Heart right ventricle (tissue), 16 donors: ENCODE measurements around the gene PHC2. TPM values are rescaled to one million over a fixed set of nuclear protein-coding genes. Genes with fewer than 3 reads are reported as not detected.

Experiments
- ATAC-seq, 8 donors: fragments of 200-7000 bp; cut with Tn5 transposase; one replicate each; pipeline ENCODE4 v1.9.1; 2020; ENCODE audit warnings: mild to moderate bottlenecking in 8 of 8, moderate library complexity in 8 of 8, moderate number of reproducible peaks in 1 of 8
- DNase-seq, 2 donors: peaks; one replicate each; pipeline ENCODE4 v3.0.0-alpha.2; 2020
- H3K27ac ChIP-seq, 10 donors: fragments of 200-600 bp; sonication (generic) in 2 of 10; one replicate each; pipeline versions ENCODE4 v1.5.0 to v1.8.0; 2020 to 2022; ENCODE audit warnings: mild to moderate bottlenecking in 3 of 10
- H3K27me3 ChIP-seq, 7 donors: fragments of 200-600 bp; one replicate each; pipeline ENCODE4 v1.8.0; 2021 to 2022; ENCODE audit warnings: mild to moderate bottlenecking in 2 of 7
- H3K36me3 ChIP-seq, 9 donors: fragments of 200-600 bp; sonication (generic) in 1 of 9; one replicate each; pipeline versions ENCODE4 v1.5.0 to v1.8.0; 2020 to 2022; ENCODE audit warnings: mild to moderate bottlenecking in 2 of 9
- H3K4me1 ChIP-seq, 9 donors: fragments of 200-600 bp; sonication (generic) in 1 of 9; one replicate each; pipeline versions ENCODE4 v1.5.0 to v1.8.0; 2020 to 2022; ENCODE audit warnings: mild to moderate bottlenecking in 4 of 9
- H3K4me3 ChIP-seq, 10 donors: fragments of 200-600 bp; sonication (generic) in 2 of 10; one replicate each; pipeline versions ENCODE4 v1.5.0 to v1.8.0; 2020 to 2022; ENCODE audit warnings: mild to moderate bottlenecking in 7 of 10, moderate library complexity in 2 of 10
- H3K9me3 ChIP-seq, 11 donors: fragments of 200-600 bp in 10 of 11; sonication (generic) in 2 of 11; one replicate each; pipeline versions ENCODE4 v1.5.0 to v1.8.0; 2013 to 2022; ENCODE audit warnings: mild to moderate bottlenecking in 2 of 11, control low read depth in 1 of 11, moderate library complexity in 1 of 11
- WGBS, 2 donors: extraction: QIAGEN DNeasy Blood & Tissue Kit; methylation state at CpG; one replicate each; pipeline ENCODE4 v1.1.7; 2013; ENCODE audit warnings: inconsistent platforms in 1 of 2; 5-methylcytosine and 5-hydroxymethylcytosine counted together
- intact Hi-C, 10 donors: fragments of 100-400 bp; cut with DNase I; formaldehyde crosslinking; loops; one replicate each; pipeline versions ENCODE4 v1.11.1 to v1.14.2; 2022
- polyA plus RNA-seq, 2 donors: library from polyadenylated mRNA; stranded (reverse); fragments of 200-250 nt; gene quantifications; one replicate each; pipeline ENCODE4 v1.2.3, GENCODE V29; 2013
- total RNA-seq, 10 donors: library from RNA; stranded (reverse); fragmentation: NEBNext Ultra II Directional in 3 of 10; extraction: Animal tissue kit (Norgen Biotek cat#: 25700) in 3 of 10; gene quantifications; one replicate each; pipeline versions ENCODE4 v1.2.1 to v1.2.4, GENCODE V29; 2021 to 2023
- TF ChIP-seq, protein P1 (sequence below), 9 donors: fragments of 200-600 bp; sonication (generic) in 2 of 9; IDR thresholded peaks; one replicate each; pipeline versions ENCODE4 v1.5.0 to v1.8.0; 2021 to 2022; ENCODE audit warnings: antibody characterized with exemption in 9 of 9, mild to moderate bottlenecking in 5 of 9, moderate library complexity in 1 of 9
- donor health status: Arrhythmogenic right ventricular cardiomyopathy.
- donor health status: ischemic (EF 13 %, LVEDD 7.1; RV severe dilation, severe dysfunction).
- donor health status: healthy with polysubstance abuse.
- donor health status: DM: no; HTN: yes; CAD: no.
- donor health status: DM: no; HTN: no; CAD: no.
- donor health status: ischemic (EF 25% LVEDD 6.9; RV normal size, moderate dysfunction).
- donor health status: ischemic (EF 25% LVEDD 5.7; RV mildly dilated, moderate dysfunction).
- donor health status: healthy.
- donor health status: DM: yes; HTN: yes; CAD: no.
- donor health status: Ischemic cardiomyopathy.
- donor health status: ischemic (EF 35%, LVEDD 5.7; RV mildly dilated, moderate dysfunction).
- donor health status: nonischemic (EF 11% LVEDD 7.7; RV severe dilation, severe dysfunction).
- donor health status: DM: yes; HTN: yes; CAD: no.
- donor health status: PGD.
- donor health status: ischemic (EF 29% LVEDD 5.4; RV normal size, mild dysfunction).
- donor health status: nonischemic (EF 23%, LVEDD 6.1; RV moderate dilation, normal function).

Gene PHC2
- total and polyA plus RNA-seq, 12 donors: 81.2 to 136 (median 99.3) TPM

DNA sequence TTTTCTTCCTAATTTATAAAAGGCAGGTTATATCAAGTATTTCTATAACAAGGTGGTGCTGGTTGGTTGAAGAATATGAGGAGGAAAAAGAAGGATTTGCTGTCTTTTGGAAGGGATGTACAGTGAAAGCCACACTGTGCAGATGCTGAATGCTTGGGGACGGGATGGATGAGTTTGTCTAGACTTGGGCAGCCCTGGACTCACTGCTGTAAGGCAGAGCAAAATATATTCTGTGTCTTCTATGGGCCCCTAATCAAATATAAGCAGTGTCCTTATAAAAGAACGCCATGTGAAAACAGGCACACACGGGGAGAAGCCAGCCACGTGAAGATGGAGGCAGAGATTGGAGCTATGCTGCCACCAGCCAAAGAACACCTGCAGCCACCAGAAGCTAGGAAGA is 47.4 kb downstream of the PHC2 start:
- no peaks in the 10 kb centered on the region for H3K9me3 ChIP-seq
- intact Hi-C loops: loop anchor here in 4 of 10 donors (5.0 to 10.0 kb wide), 3 partner anchors 44 to 74 kb away; partner anchors contain the start of gene PHC2 (in 1 of the 4)
- H3K27me3 ChIP-seq: no peaks in the 10 kb centered on the region
- TF ChIP-seq, protein P1, sequence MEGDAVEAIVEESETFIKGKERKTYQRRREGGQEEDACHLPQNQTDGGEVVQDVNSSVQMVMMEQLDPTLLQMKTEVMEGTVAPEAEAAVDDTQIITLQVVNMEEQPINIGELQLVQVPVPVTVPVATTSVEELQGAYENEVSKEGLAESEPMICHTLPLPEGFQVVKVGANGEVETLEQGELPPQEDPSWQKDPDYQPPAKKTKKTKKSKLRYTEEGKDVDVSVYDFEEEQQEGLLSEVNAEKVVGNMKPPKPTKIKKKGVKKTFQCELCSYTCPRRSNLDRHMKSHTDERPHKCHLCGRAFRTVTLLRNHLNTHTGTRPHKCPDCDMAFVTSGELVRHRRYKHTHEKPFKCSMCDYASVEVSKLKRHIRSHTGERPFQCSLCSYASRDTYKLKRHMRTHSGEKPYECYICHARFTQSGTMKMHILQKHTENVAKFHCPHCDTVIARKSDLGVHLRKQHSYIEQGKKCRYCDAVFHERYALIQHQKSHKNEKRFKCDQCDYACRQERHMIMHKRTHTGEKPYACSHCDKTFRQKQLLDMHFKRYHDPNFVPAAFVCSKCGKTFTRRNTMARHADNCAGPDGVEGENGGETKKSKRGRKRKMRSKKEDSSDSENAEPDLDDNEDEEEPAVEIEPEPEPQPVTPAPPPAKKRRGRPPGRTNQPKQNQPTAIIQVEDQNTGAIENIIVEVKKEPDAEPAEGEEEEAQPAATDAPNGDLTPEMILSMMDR (IDR thresholded peaks at IDR 0.05): no peak
- no peak overlapping the region for H3K4me3 ChIP-seq
- H3K4me1 ChIP-seq: peaks cover 12 to 67% (median 44%) of the 10 kb centered on the region in 9 donors
- peak overlapping the region in 8 of 10 donors; percentile 53 to 79 (median 75) for H3K27ac ChIP-seq
- H3K36me3 ChIP-seq: no peaks in the 10 kb centered on the region
- DNase-seq: no peak
- WGBS, 2 donors: 80 to 87% methylated on average over 4 of the region's 4 CpGs
- no peak for ATAC-seq

DNA sequence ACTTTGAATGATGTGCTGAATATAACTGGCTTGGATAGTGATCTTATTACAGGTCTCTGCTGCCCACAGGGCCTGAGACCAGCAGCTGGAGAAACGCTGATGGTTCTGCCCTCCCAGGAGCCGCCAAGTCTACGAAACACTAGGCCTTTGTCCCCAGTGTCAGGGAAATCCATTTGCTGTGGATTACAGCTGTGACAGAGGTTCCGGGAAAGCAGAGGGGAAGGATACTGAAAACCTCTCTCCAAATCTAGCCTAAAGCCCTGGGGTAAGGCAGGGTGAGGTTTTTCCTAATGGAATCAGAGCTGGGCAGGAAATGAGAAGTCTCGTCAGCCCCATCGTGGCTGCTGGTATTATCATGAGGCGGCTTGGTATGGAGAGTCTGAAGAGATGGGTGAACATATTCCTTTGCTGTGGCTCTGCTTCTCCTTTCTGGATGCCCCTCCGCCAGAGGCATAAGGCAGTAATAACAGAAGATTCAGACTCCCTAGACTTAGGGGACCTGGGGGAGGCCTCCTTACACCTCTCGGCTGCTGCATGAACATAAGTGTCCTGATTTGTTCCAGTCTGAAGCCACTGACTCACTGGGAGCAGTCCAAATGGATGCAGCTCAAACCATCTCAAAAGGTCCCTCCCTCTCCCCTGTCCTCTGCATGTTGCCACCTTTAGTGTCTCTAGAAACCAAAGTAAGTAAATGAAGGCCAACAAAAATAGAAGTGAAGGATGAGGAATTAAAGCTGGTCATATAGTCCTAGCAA is 48.1 kb downstream of the PHC2 start:
- peak in 1 of 2 donors; percentile 54 for DNase-seq
- intact Hi-C loops: loop anchor here in 4 of 10 donors (5.0 to 10.0 kb wide), 3 partner anchors 44 to 74 kb away; partner anchors contain the start of gene PHC2 (in 1 of the 4)
- 49 to 57% methylated on average over 9 of the region's 9 CpGs for WGBS, 2 donors

DNA sequence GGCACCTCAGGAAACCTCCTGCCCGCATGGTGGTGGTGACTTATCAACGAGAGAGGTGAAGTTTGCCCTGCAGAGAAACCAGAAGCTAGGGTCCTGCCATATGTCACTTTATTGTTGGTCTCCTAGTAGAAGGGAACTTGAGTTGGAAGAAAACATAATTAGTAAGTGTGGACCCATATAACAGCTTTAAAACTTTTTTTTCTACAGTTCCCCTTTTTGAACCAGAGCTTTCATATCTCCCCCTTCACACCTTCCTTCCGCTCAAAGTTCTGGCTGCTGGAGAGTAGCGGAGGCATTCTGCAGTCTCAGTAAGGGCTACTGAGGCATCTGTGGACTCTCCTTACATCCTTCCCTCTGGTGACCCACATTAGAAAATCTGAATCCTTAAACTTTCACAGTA is 48.9 kb downstream of the PHC2 start:
- Histone ChIP-seq H3K27ac (peak overlapping the region in 9 of 10 donors; percentile 49 to 79 (median 74)), H3K9me3 (no peaks in the 10 kb centered on the region), H3K36me3 (no peaks in the 10 kb centered on the region), H3K27me3 (no peaks in the 10 kb centered on the region), H3K4me1 (peaks cover 12 to 69% (median 49%) of the 10 kb centered on the region in 9 donors), H3K4me3 (no peak overlapping the region)
- DNase-seq: no peak
- TF ChIP-seq, protein P1 (IDR thresholded peaks at IDR 0.05): no peak
- 81 to 88% methylated on average over 4 of the region's 4 CpGs for WGBS, 2 donors
- intact Hi-C loops: loop anchor here in 4 of 10 donors (5.0 to 10.0 kb wide), 3 partner anchors 45 to 75 kb away; partner anchors contain the start of gene PHC2 (in 1 of the 4)
- ATAC-seq: no peak

More for the DNA sequence above, 48.1 kb downstream of the PHC2 start:
- no peaks in the 10 kb centered on the region for H3K9me3 ChIP-seq
- peaks cover 12 to 69% (median 48%) of the 10 kb centered on the region in 9 donors for H3K4me1 ChIP-seq
- no peaks in the 10 kb centered on the region for H3K27me3 ChIP-seq
- ATAC-seq: peak; percentile 40 to 77 (median 58)
- TF ChIP-seq, protein P1 (IDR thresholded peaks at IDR 0.05): no peak
- H3K36me3 ChIP-seq: no peaks in the 10 kb centered on the region
- H3K4me3 ChIP-seq: no peak overlapping the region
- H3K27ac ChIP-seq: peak overlapping the region in 9 of 10 donors; percentile 49 to 79 (median 74)

DNA sequence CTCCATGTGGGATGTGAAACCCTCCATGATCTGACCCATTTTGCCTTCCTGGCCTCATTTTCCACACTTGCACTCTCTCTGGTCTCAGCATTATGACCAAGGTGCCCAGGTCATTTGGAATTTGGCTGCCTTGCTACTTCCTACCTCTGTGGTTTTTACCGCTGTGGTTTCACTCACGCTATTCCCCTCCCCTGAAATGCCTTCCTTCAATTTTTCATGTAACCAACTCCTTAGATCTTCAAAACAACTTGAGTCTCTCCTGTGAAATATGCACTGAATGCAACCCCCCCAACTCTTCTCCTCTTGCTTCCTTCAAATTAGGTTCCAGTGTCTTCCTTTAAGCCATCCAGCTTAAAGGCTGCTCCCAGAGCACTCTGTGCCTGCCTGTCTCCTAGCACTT is 50.1 kb downstream of the PHC2 start:
- TF ChIP-seq, protein P1 (IDR thresholded peaks at IDR 0.05): no peak
- peaks cover 12 to 75% (median 49%) of the 10 kb centered on the region in 9 donors for H3K4me1 ChIP-seq
- 93 to 94% methylated on average over 2 of the region's 2 CpGs for WGBS, 2 donors
- no peak overlapping the region for H3K4me3 ChIP-seq
- no peaks in the 10 kb centered on the region for H3K9me3 ChIP-seq
- H3K27me3 ChIP-seq: no peaks in the 10 kb centered on the region
- H3K36me3 ChIP-seq: no peaks in the 10 kb centered on the region
- DNase-seq: no peak
- H3K27ac ChIP-seq: peak overlapping the region in 2 of 10 donors; percentile 22 to 72
- intact Hi-C loops: loop anchor here in 4 of 10 donors (5.0 to 10.0 kb wide), 3 partner anchors 46 to 76 kb away; partner anchors contain the start of gene PHC2 (in 1 of the 4)
- ATAC-seq: no peak
